ENCODE results near the gene PDE4DIP.
"Not testable (repeated sequence)": the region's sequence is repeated elsewhere in the genome, so short reads cannot be mapped to it uniquely, and the experiment has no call there.

Gene PDE4DIP

GRCh38 chr1:148989378-148989777 lies 145.2 kb downstream of the PDE4DIP start:
- DNase-seq = not testable (repeated sequence)

GRCh38 chr1:148990233-148990788 lies 146.1 kb downstream of the PDE4DIP start:
- DNase-seq = not testable (repeated sequence)

GRCh38 chr1:148991818-148992217 lies 147.6 kb downstream of the PDE4DIP start:
- DNase-seq = not testable (repeated sequence)

- not testable (repeated sequence) for DNase-seq
Observed at GRCh38 chr1:148992364-148992763, 148.1 kb downstream of the PDE4DIP start.

GRCh38 chr1:148996449-148997224 lies 152.4 kb downstream of the PDE4DIP start:
- not testable (repeated sequence) for DNase-seq

GRCh38 chr1:148997405-148997804 lies 153.2 kb downstream of the PDE4DIP start:
- DNase-seq = not testable (repeated sequence)

- not testable (repeated sequence) for DNase-seq
Observed at GRCh38 chr1:149002664-149003063, 158.4 kb downstream of the PDE4DIP start.

GRCh38 chr1:149008326-149008725 lies 164.1 kb downstream of the PDE4DIP start:
- DNase-seq = not testable (repeated sequence)

- not testable (repeated sequence) for DNase-seq
Observed at GRCh38 chr1:149008769-149009168, 164.5 kb downstream of the PDE4DIP start.

- DNase-seq = not testable (repeated sequence)
Observed at GRCh38 chr1:149009761-149010160, 165.5 kb downstream of the PDE4DIP start.

GRCh38 chr1:149012599-149012998 lies 168.4 kb downstream of the PDE4DIP start:
- DNase-seq = not testable (repeated sequence)

GRCh38 chr1:149013513-149013912 lies 169.3 kb downstream of the PDE4DIP start:
- not testable (repeated sequence) for DNase-seq

GRCh38 chr1:149015522-149015921 lies 171.3 kb downstream of the PDE4DIP start:
- not testable (repeated sequence) for DNase-seq

- not testable (repeated sequence) for DNase-seq
Observed at GRCh38 chr1:149016626-149017025, 172.4 kb downstream of the PDE4DIP start.

- DNase-seq = not testable (repeated sequence)
Observed at GRCh38 chr1:149018577-149018976, 174.3 kb downstream of the PDE4DIP start.

- DNase-seq = not testable (repeated sequence)
Observed at GRCh38 chr1:149024327-149024726, 180.1 kb downstream of the PDE4DIP start.

- DNase-seq = not testable (repeated sequence)
Observed at GRCh38 chr1:149033916-149034315, 189.7 kb downstream of the PDE4DIP start.

- DNase-seq = not testable (repeated sequence)
Observed at GRCh38 chr1:149043056-149043455, 198.8 kb downstream of the PDE4DIP start.

- peak; percentile 2 for DNase-seq
Observed at GRCh38 chr1:149064611-149065010, 220.4 kb downstream of the PDE4DIP start.

- not testable (repeated sequence) for DNase-seq
Observed at GRCh38 chr1:149075505-149076127, 231.4 kb downstream of the PDE4DIP start.
